ENCODE results near the gene BBIP1. TPM values are rescaled to one million over a fixed set of nuclear protein-coding genes. Genes with fewer than 3 reads are reported as not detected.

BBIP1 gene
- total RNA-seq, 4 donors from 2014 or later = 9.8 to 32.2 (median 14.5) TPM

GRCh38 chr10:110861476-110861875, 57.5 kb downstream of the BBIP1 start:
- Histone ChIP-seq H3K27me3 (no peaks in the 10 kb centered on the region), H3K27ac (peak overlapping the region; percentile 83 to 98 (median 92)), H3K9me3 (no peaks in the 10 kb centered on the region), H3K4me1 (peaks cover 22 to 83% (median 58%) of the 10 kb centered on the region in 4 donors), H3K36me3 (no peaks in the 10 kb centered on the region), H3K4me3 (no peak overlapping the region)
- TF ChIP-seq, protein P1, sequence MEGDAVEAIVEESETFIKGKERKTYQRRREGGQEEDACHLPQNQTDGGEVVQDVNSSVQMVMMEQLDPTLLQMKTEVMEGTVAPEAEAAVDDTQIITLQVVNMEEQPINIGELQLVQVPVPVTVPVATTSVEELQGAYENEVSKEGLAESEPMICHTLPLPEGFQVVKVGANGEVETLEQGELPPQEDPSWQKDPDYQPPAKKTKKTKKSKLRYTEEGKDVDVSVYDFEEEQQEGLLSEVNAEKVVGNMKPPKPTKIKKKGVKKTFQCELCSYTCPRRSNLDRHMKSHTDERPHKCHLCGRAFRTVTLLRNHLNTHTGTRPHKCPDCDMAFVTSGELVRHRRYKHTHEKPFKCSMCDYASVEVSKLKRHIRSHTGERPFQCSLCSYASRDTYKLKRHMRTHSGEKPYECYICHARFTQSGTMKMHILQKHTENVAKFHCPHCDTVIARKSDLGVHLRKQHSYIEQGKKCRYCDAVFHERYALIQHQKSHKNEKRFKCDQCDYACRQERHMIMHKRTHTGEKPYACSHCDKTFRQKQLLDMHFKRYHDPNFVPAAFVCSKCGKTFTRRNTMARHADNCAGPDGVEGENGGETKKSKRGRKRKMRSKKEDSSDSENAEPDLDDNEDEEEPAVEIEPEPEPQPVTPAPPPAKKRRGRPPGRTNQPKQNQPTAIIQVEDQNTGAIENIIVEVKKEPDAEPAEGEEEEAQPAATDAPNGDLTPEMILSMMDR (IDR thresholded peaks at IDR 0.05) = no peak
- no peak for TF ChIP-seq POLR2A (IDR thresholded peaks at IDR 0.05)
- no peak for DNase-seq

DNA sequence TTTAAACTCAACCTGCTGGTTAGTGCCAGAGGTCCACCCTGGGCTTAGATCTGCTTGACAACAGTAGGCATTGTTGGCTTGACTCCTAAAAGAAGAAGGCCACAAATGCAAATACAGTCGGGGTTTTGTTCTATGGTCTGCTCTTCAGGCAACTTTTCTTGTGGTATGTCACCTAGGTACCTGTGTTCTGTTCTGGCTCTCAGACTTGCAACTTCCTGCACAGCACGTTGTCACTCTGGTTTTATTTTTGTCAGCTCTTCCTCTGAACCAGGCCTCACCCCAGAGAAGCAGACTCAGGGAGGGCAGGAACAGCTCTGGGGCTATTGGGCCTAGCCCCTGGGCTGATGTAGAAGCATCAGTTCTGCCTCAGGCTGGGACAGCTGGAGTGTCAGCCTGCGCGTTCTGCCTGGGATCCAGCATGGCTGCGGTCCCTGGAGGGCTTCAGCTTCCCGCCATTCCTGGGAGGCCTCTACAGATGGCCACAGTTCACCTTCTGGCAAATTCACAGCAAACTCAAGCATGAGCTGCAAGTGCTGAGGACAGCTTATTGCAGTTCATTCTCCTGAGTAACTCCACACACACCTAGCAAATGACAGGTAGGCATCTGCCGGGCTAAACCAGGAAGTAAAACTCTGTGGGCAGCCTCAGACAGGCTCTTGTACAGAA, 58.3 kb downstream of the BBIP1 start:
- peak in 2 of 3 donors; percentile 57 to 80 for DNase-seq
- Histone ChIP-seq H3K27ac (peak overlapping the region; percentile 83 to 98 (median 92)), H3K9me3 (no peaks in the 10 kb centered on the region), H3K27me3 (no peaks in the 10 kb centered on the region), H3K36me3 (no peaks in the 10 kb centered on the region), H3K4me3 (no peak overlapping the region), H3K4me1 (peaks cover 22 to 75% (median 52%) of the 10 kb centered on the region in 4 donors)
- TF ChIP-seq, protein P1 (IDR thresholded peaks at IDR 0.05) = no peak
- peak in 1 of 2 donors; percentile 6 for TF ChIP-seq POLR2A (IDR thresholded peaks at IDR 0.05)

DNA sequence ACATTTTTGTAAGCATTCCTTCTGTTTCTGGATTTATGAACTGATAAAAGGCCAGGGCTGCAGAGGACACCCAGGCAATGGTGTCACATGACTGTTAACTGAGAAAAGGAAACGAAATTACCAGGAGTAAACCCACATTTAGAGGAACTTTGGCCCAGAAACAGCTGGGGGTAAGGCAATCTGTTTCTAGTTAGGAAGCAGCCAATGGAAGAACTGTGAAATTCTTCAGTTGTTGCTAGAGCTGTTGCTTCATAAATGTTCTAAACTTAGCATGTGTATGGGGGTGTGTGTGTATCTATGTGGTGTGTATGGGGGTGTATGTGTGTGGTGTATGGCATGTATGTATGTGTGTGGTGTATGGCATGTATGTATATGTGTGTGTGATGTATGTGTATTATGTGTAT, 59.0 kb downstream of the BBIP1 start:
- H3K9me3 ChIP-seq = no peaks in the 10 kb centered on the region
- DNase-seq = peak in 1 of 3 donors; percentile 49
- TF ChIP-seq POLR2A (IDR thresholded peaks at IDR 0.05) = no peak
- TF ChIP-seq, protein P1 (IDR thresholded peaks at IDR 0.05) = no peak
- no peaks in the 10 kb centered on the region for H3K36me3 ChIP-seq
- H3K27me3 ChIP-seq = no peaks in the 10 kb centered on the region
- H3K4me1 ChIP-seq = peaks cover 24 to 68% (median 48%) of the 10 kb centered on the region in 4 donors
- H3K4me3 ChIP-seq = no peak overlapping the region
- peak overlapping the region; percentile 83 to 98 (median 92) for H3K27ac ChIP-seq

GRCh38 chr10:110859206-110859972, 59.6 kb downstream of the BBIP1 start:
- peak in 1 of 3 donors; percentile 48 for DNase-seq
- no peak overlapping the region for H3K4me3 ChIP-seq

DNA sequence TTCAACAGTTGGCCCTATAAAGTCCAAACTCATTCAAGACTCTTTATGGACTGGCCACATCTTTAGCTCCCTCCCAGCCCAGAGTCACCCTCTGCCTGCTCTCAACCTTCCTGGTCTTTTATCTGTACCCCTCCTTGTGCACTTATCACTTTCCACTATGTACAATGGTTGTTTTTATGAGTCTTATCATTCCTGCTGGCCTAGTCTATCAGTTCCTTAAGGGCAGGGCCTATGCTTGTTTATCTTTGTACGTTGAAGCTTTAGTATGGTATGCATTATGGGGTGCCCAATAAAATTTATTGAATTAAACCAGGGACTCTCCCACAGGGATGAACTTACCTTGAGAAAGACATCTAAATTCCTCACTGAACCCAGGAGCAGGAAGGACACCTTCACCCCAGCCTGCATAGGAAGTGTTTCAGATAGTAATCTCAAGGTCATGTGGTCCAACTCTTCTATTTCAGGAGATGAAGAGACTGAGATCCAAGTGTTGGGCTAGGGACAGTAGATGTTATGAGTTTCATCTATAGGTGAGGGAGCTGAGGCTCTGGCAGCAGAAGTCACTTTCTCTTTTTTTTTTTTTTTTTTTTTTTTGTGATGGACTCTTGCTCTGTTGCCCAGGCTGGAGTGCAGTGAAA, 60.6 kb downstream of the BBIP1 start:
- Histone ChIP-seq H3K36me3 (no peaks in the 10 kb centered on the region), H3K4me1 (peaks cover 31 to 56% (median 38%) of the 10 kb centered on the region in 4 donors), H3K27ac (peak overlapping the region; percentile 83 to 98 (median 92)), H3K27me3 (no peaks in the 10 kb centered on the region), H3K9me3 (no peaks in the 10 kb centered on the region), H3K4me3 (peak overlapping the region in 1 of 4 donors; percentile 15)
- TF ChIP-seq, protein P1 (IDR thresholded peaks at IDR 0.05) = peak in 1 of 6 experiments; percentile 10
- peak in 1 of 2 donors; percentile 64 for TF ChIP-seq POLR2A (IDR thresholded peaks at IDR 0.05)
- DNase-seq = peak in 2 of 3 donors; percentile 63 to 69

More at GRCh38 chr10:110859206-110859972, 59.6 kb downstream of the BBIP1 start:
- no peaks in the 10 kb centered on the region for H3K9me3 ChIP-seq
- H3K27me3 ChIP-seq = no peaks in the 10 kb centered on the region
- no peak for TF ChIP-seq POLR2A (IDR thresholded peaks at IDR 0.05)
- H3K4me1 ChIP-seq = peaks cover 30 to 64% (median 46%) of the 10 kb centered on the region in 4 donors
- peak overlapping the region; percentile 83 to 98 (median 92) for H3K27ac ChIP-seq
- H3K36me3 ChIP-seq = no peaks in the 10 kb centered on the region
